Uterus (tissue), 2 donors: ENCODE results near the gene WDFY1.

Source experiments
- POLR2A ChIP-seq, 2 donors: fragments of 450-650 bp; IDR thresholded peaks; one replicate each; pipeline ENCODE4 v1.6.1; 2016; ENCODE audit warnings: antibody characterized with exemption in 2 of 2, mild to moderate bottlenecking in 1 of 2, moderate library complexity in 1 of 2
- TF ChIP-seq, protein P1 (sequence below), 4 experiments: fragments of 200-600 bp in 2 of 4; fragments of 450-650 bp in 2 of 4; sonication (generic) in 2 of 4; IDR thresholded peaks; one replicate each; pipeline ENCODE4 v1.5.1; 2016 to 2019; ENCODE audit warnings: antibody characterized with exemption in 4 of 4, mild to moderate bottlenecking in 2 of 4, moderate library complexity in 1 of 4

DNA sequence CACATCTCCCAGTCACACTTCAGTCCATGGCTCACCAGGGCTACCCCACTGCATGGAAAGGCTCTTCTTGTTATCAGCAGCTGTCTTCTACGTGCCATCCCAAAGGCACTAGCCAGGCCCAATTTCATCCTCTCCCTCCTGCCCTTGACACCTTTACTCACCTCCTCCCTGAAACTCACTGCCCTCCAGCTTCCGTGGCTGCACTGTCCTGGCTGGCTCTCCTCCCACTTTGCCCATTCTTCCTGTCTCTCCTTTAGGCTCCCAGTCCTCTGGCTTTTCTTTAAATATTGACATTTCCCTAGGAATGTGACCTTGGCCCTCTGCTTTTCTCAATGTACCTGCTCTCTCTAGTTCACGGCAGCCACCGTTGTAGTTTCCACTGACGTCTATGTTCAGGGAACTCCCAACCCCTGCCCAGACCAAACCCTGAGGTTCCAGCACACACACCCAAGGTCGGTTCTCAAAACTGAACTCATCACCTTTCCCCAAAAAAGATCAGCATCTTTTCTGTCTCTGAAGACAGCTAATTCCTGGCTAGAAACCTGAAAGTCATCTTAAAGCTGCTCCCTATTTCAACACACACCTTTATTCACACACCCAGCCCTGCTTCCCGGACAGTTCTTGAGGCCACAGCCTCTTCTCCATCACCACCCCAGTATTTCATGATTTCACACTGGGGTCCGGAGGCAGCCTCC is 36.7 kb downstream of the WDFY1 start:
- TF ChIP-seq, protein P1, sequence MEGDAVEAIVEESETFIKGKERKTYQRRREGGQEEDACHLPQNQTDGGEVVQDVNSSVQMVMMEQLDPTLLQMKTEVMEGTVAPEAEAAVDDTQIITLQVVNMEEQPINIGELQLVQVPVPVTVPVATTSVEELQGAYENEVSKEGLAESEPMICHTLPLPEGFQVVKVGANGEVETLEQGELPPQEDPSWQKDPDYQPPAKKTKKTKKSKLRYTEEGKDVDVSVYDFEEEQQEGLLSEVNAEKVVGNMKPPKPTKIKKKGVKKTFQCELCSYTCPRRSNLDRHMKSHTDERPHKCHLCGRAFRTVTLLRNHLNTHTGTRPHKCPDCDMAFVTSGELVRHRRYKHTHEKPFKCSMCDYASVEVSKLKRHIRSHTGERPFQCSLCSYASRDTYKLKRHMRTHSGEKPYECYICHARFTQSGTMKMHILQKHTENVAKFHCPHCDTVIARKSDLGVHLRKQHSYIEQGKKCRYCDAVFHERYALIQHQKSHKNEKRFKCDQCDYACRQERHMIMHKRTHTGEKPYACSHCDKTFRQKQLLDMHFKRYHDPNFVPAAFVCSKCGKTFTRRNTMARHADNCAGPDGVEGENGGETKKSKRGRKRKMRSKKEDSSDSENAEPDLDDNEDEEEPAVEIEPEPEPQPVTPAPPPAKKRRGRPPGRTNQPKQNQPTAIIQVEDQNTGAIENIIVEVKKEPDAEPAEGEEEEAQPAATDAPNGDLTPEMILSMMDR (IDR thresholded peaks at IDR 0.05): no peak
- TF ChIP-seq POLR2A (IDR thresholded peaks at IDR 0.05): no peak
